SK-N-SH treated with all-trans-retinoic acid at 6 μM for 48 hours (cell line): ENCODE data around the gene AOPEP.

Source experiments
- BACH2 ChIP-seq: fragments of 250-450 bp; sonication (Bioruptor Pico); IDR thresholded peaks from 2 replicates; pipeline ENCODE4 v1.9.0; 2021; ENCODE audit warnings: mild to moderate bottlenecking, borderline replicate concordance
- CSDC2 ChIP-seq: fragments of 250-450 bp; sonication (Bioruptor Pico); IDR thresholded peaks from 2 replicates; pipeline ENCODE4 v1.5.0; 2020; ENCODE audit warnings: mild to moderate bottlenecking, moderate library complexity
- ISL1 ChIP-seq: fragments of 250-450 bp; sonication (Bioruptor Pico); IDR thresholded peaks from 2 replicates; pipeline ENCODE4 v2.1.2; 2022; ENCODE audit warnings: mild to moderate bottlenecking, moderate library complexity
- OSR1 ChIP-seq: fragments of 250-450 bp; sonication (Bioruptor Pico); IDR thresholded peaks from 2 replicates; pipeline ENCODE4 v1.8.0; 2022; ENCODE audit warnings: moderate library complexity, mild to moderate bottlenecking, inconsistent platforms
- RARB ChIP-seq: fragments of 250-450 bp; sonication (Bioruptor Pico); IDR thresholded peaks from 2 replicates; pipeline ENCODE4 v1.8.0; 2021; ENCODE audit warnings: mild to moderate bottlenecking, moderate library complexity
- SNAI2 ChIP-seq: fragments of 250-450 bp; sonication (Bioruptor Pico); IDR thresholded peaks from 2 replicates; pipeline ENCODE4 v1.5.0; 2020; ENCODE audit warnings: mild to moderate bottlenecking, moderate library complexity
- TCF4 ChIP-seq: fragments of 250-450 bp; sonication (Bioruptor Pico); IDR thresholded peaks from 2 replicates; pipeline ENCODE4 v1.8.0; 2021; ENCODE audit warnings: mild to moderate bottlenecking, moderate library complexity, borderline replicate concordance
- ZC3H10 ChIP-seq: fragments of 250-450 bp; sonication (Bioruptor Pico); IDR thresholded peaks from 2 replicates; pipeline ENCODE4 v1.5.1; 2021; ENCODE audit warnings: mild to moderate bottlenecking, moderate library complexity
- ZNF565 ChIP-seq: fragments of 450-650 bp; formaldehyde crosslinking; conservative IDR thresholded peaks from 2 replicates; pipeline ENCODE4 v1.5.0; 2020; ENCODE audit warnings: low read depth, mild to moderate bottlenecking, moderate library complexity
- ZNF8 ChIP-seq: fragments of 450-650 bp; formaldehyde crosslinking; IDR thresholded peaks from 2 replicates; pipeline ENCODE4 v1.5.0; 2020; ENCODE audit warnings: mild to moderate bottlenecking, moderate library complexity
- TF ChIP-seq, protein P1 (sequence below): fragments of 250-450 bp; sonication (Bioruptor Pico); IDR thresholded peaks from 2 replicates; pipeline ENCODE4 v1.5.0; 2020; ENCODE audit warnings: mild to moderate bottlenecking, moderate library complexity
- TF ChIP-seq, protein P2 (sequence below): fragments of 250-450 bp; sonication (Bioruptor Pico); IDR thresholded peaks from 2 replicates; pipeline ENCODE4 v1.8.0; 2020; ENCODE audit warnings: mild to moderate bottlenecking, moderate library complexity, borderline replicate concordance
- TF ChIP-seq, protein P3 (sequence below): fragments of 250-450 bp; sonication (Bioruptor Pico); IDR thresholded peaks from 2 replicates; pipeline ENCODE4 v1.5.1; 2020; ENCODE audit warnings: low read depth, mild to moderate bottlenecking, moderate library complexity
- TF ChIP-seq, protein P4 (sequence below): fragments of 250-450 bp; sonication (Bioruptor Pico); IDR thresholded peaks from 2 replicates; pipeline ENCODE4 v1.8.0; 2021; ENCODE audit warnings: low read depth, mild to moderate bottlenecking, moderate library complexity, borderline replicate concordance

DNA sequence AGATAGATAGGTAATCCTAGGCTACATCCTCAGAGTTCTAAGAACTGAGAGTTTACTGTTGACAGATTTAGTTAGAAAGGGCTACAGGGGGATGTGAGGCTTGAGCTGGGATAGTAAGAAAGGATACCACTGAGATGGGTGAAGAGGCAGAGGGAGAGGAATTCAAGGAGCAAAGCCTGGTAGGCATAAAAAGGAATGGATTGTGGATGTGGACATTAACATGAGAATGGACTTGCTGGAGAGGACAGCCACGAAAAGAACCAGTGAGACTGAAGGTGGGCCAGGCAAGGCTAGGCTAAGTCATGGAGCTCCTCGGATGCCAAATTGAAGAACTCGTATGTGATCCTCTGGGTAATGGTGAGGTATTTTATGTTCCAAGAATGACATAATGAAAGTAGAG lies 211.9 kb downstream of the AOPEP start:
- TF ChIP-seq BACH2 (CRISPR knock-in tag) (no peak), SNAI2 (no peak), ZNF565 (CRISPR knock-in tag) (no peak), OSR1 (CRISPR knock-in tag) (no peak), RARB (CRISPR knock-in tag) (no peak), ZNF8 (CRISPR knock-in tag) (no peak), TCF4 (CRISPR knock-in tag) (no peak), CSDC2 (CRISPR knock-in tag) (no peak), ZC3H10 (CRISPR knock-in tag) (no peak), ISL1 (no peak)
- TF ChIP-seq, protein P1, sequence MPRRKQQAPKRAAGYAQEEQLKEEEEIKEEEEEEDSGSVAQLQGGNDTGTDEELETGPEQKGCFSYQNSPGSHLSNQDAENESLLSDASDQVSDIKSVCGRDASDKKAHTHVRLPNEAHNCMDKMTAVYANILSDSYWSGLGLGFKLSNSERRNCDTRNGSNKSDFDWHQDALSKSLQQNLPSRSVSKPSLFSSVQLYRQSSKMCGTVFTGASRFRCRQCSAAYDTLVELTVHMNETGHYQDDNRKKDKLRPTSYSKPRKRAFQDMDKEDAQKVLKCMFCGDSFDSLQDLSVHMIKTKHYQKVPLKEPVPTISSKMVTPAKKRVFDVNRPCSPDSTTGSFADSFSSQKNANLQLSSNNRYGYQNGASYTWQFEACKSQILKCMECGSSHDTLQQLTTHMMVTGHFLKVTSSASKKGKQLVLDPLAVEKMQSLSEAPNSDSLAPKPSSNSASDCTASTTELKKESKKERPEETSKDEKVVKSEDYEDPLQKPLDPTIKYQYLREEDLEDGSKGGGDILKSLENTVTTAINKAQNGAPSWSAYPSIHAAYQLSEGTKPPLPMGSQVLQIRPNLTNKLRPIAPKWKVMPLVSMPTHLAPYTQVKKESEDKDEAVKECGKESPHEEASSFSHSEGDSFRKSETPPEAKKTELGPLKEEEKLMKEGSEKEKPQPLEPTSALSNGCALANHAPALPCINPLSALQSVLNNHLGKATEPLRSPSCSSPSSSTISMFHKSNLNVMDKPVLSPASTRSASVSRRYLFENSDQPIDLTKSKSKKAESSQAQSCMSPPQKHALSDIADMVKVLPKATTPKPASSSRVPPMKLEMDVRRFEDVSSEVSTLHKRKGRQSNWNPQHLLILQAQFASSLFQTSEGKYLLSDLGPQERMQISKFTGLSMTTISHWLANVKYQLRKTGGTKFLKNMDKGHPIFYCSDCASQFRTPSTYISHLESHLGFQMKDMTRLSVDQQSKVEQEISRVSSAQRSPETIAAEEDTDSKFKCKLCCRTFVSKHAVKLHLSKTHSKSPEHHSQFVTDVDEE (CRISPR knock-in tag) = no peak
- TF ChIP-seq, protein P2, sequence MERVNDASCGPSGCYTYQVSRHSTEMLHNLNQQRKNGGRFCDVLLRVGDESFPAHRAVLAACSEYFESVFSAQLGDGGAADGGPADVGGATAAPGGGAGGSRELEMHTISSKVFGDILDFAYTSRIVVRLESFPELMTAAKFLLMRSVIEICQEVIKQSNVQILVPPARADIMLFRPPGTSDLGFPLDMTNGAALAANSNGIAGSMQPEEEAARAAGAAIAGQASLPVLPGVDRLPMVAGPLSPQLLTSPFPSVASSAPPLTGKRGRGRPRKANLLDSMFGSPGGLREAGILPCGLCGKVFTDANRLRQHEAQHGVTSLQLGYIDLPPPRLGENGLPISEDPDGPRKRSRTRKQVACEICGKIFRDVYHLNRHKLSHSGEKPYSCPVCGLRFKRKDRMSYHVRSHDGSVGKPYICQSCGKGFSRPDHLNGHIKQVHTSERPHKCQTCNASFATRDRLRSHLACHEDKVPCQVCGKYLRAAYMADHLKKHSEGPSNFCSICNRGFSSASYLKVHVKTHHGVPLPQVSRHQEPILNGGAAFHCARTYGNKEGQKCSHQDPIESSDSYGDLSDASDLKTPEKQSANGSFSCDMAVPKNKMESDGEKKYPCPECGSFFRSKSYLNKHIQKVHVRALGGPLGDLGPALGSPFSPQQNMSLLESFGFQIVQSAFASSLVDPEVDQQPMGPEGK (CRISPR knock-in tag) = no peak
- TF ChIP-seq, protein P3, sequence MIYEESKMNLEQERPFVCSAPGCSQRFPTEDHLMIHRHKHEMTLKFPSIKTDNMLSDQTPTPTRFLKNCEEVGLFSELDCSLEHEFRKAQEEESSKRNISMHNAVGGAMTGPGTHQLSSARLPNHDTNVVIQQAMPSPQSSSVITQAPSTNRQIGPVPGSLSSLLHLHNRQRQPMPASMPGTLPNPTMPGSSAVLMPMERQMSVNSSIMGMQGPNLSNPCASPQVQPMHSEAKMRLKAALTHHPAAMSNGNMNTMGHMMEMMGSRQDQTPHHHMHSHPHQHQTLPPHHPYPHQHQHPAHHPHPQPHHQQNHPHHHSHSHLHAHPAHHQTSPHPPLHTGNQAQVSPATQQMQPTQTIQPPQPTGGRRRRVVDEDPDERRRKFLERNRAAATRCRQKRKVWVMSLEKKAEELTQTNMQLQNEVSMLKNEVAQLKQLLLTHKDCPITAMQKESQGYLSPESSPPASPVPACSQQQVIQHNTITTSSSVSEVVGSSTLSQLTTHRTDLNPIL = no peak
- TF ChIP-seq, protein P4, sequence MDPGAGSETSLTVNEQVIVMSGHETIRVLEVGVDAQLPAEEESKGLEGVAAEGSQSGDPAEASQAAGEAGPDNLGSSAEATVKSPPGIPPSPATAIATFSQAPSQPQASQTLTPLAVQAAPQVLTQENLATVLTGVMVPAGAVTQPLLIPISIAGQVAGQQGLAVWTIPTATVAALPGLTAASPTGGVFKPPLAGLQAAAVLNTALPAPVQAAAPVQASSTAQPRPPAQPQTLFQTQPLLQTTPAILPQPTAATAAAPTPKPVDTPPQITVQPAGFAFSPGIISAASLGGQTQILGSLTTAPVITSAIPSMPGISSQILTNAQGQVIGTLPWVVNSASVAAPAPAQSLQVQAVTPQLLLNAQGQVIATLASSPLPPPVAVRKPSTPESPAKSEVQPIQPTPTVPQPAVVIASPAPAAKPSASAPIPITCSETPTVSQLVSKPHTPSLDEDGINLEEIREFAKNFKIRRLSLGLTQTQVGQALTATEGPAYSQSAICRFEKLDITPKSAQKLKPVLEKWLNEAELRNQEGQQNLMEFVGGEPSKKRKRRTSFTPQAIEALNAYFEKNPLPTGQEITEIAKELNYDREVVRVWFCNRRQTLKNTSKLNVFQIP (CRISPR knock-in tag) = no peak
